Melanocyte of skin (primary cell): ENCODE measurements around the gene HERPUD2. TPM values are rescaled to one million over a fixed set of nuclear protein-coding genes. Genes with fewer than 3 reads are reported as not detected.

Source experiments
- total RNA-seq, 2 donors: library from RNA; depleted of rRNA; stranded (reverse); fragments of >200 nt; gene quantifications; 2 replicates each; pipeline ENCODE4 v1.2.3, GENCODE V29; 2012

The HERPUD2 gene
- total RNA-seq, result 10 to 100 TPM; 20.0 to 28.3 TPM

GRCh38 chr7:35694784-35695472 is at the start of gene HERPUD2:
TSS of gene HERPUD2 (minus strand) at chr7:35695135. CDS start at chr7:35694330, 805 bp downstream.

Other genes with a start within 250 kb of the HERPUD2 start
- 100 to 1,000 TPM; 151 to 174 TPM for gene SEPTIN7, start 105.9 kb upstream of the HERPUD2 start, total RNA-seq